K562 (cell line): ENCODE data around the gene TMEM203. TPM values are rescaled to one million over a fixed set of nuclear protein-coding genes. Genes with fewer than 3 reads are reported as not detected.

Experiments
- CBX2 ChIP-seq: fragments of 200-600 bp; sonication (generic); IDR thresholded peaks from one replicate; pipeline ENCODE4 v1.6.1; 2012; ENCODE audit warnings: mild to moderate bottlenecking, low read length, inconsistent platforms; ENCODE audit not compliant: insufficient read depth, poor library complexity, severe bottlenecking
- CREM ChIP-seq: IDR thresholded peaks from 2 replicates; pipeline ENCODE4 v1.6.1; 2014; ENCODE audit warnings: antibody characterized with exemption, low read depth
- FOXA3 ChIP-seq, 2 experiments: fragments of 450-650 bp in 1 of 2; sonication (generic) in 1 of 2; formaldehyde crosslinking; IDR thresholded peaks in 1 of 2; conservative IDR thresholded peaks in 1 of 2; 2 replicates each; pipeline versions ENCODE4 v1.4.0 to v1.8.0; 2020 to 2022; ENCODE audit warnings: mild to moderate bottlenecking in 2 of 2, missing genetic modification reagents in 1 of 2
- HNRNPLL ChIP-seq: fragments of 200-400 bp; formaldehyde crosslinking; IDR thresholded peaks from 2 replicates; pipeline ENCODE4 v1.6.1; 2017; ENCODE audit warnings: low read length, low read depth, mild to moderate bottlenecking; ENCODE audit not compliant: poor library complexity, severe bottlenecking
- KDM1A ChIP-seq, 2 experiments: fragments of 450-650 bp; IDR thresholded peaks; 2 replicates each; pipeline ENCODE4 v1.6.1; 2016; ENCODE audit warnings: mild to moderate bottlenecking in 2 of 2
- MEIS2 ChIP-seq: fragments of 450-650 bp; IDR thresholded peaks from 2 replicates; pipeline ENCODE4 v1.6.1; 2014; ENCODE audit warnings: mild to moderate bottlenecking; ENCODE audit not compliant: partially characterized antibody
- OTX1 ChIP-seq: fragments of 450-650 bp; formaldehyde crosslinking; IDR thresholded peaks from 2 replicates; pipeline ENCODE4 v1.4.0; 2022; ENCODE audit warnings: mild to moderate bottlenecking
- polyA plus RNA-seq, 8 experiments: library from polyadenylated mRNA; depleted of rRNA in 4 of 8; stranded (reverse) in 5 of 8; unstranded in 3 of 8; fragments of >200 nt; fragmentation: Nextera tagmentation in 2 of 8; fragmentation: Illumina TruSeq in 1 of 8; extraction: Ambion mirVana in 2 of 8; extraction: Trizol in 1 of 8; gene quantifications; 2 replicates each; pipeline versions ENCODE4 v1.2.1 to v1.2.3, GENCODE V29; 2011 to 2014; ENCODE audit warnings: inconsistent platforms in 1 of 8, missing spikeins in 1 of 8
- total RNA-seq, 7 experiments: library from RNA; depleted of rRNA in 6 of 7; stranded (reverse); fragments of >200 nt in 6 of 7; fragmentation: Illumina TruSeq in 2 of 7; extraction: Trizol in 2 of 7; gene quantifications; 2 replicates each; pipeline versions ENCODE4 v1.2.1 to v1.2.3, GENCODE V29; 2011 to 2021; ENCODE audit warnings: low replicate concordance in 1 of 7
- TF ChIP-seq, protein P1 (sequence below): sonication (generic); formaldehyde crosslinking; IDR thresholded peaks from 2 replicates; pipeline ENCODE4 v1.8.1; 2023; ENCODE audit warnings: mild to moderate bottlenecking, missing genetic modification reagents
- TF ChIP-seq, protein P2 (sequence below): sonication (generic); formaldehyde crosslinking; IDR thresholded peaks from 2 replicates; pipeline ENCODE4 v1.8.0; 2022; ENCODE audit warnings: mild to moderate bottlenecking, missing genetic modification reagents, borderline replicate concordance
- TF ChIP-seq, protein P3 (sequence below), 2 experiments: fragments of 450-650 bp in 1 of 2; sonication (generic) in 1 of 2; formaldehyde crosslinking in 1 of 2; IDR thresholded peaks; 2 replicates each; pipeline versions ENCODE4 v1.7.1 to v1.9.0; 2016 to 2022; ENCODE audit warnings: inconsistent platforms in 1 of 2, mild to moderate bottlenecking in 1 of 2, missing genetic modification reagents in 1 of 2
- TF ChIP-seq, protein P4 (sequence below): sonication (generic); IDR thresholded peaks from 2 replicates; pipeline ENCODE4 v1.6.1; 2016

Gene TMEM203
- total and polyA plus RNA-seq, 9 of the 15 experiments (the other 6 are each of a cell fraction or from before 2014, with no cell fraction given): 8.8 to 59.5 (median 37.6) TPM

DNA sequence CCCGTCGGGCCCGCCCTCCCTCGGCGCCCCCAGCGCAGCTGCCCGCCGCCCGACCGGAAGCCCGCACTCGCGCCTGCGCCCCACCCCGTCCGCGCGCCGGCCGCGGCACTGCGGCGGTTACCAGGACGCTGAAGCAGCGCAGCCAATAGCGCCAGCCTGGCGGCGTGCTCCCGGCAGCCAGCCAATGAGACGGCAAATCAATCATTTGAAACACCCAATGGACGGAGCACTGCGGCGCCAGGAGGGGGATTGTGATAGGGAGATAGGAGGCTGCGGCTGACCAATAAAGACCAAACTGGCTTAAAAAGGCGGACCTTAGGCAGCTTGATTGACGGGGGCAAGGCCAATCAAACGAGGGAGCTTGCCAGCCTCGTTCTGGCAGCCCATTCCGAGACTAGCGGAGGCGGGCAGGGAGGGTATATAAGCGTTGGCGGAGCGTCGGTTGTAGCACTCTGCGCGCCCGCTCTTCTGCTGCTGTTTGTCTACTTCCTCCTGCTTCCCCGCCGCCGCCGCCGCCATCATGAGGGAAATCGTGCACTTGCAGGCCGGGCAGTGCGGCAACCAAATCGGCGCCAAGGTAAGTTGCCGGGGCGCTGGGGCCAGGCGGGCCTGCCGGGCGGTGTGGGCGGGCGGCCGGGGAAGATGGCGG, 35.5 kb upstream of the TMEM203 start, which contains the start of gene TUBB4B (continued):
- TF ChIP-seq, protein P1, sequence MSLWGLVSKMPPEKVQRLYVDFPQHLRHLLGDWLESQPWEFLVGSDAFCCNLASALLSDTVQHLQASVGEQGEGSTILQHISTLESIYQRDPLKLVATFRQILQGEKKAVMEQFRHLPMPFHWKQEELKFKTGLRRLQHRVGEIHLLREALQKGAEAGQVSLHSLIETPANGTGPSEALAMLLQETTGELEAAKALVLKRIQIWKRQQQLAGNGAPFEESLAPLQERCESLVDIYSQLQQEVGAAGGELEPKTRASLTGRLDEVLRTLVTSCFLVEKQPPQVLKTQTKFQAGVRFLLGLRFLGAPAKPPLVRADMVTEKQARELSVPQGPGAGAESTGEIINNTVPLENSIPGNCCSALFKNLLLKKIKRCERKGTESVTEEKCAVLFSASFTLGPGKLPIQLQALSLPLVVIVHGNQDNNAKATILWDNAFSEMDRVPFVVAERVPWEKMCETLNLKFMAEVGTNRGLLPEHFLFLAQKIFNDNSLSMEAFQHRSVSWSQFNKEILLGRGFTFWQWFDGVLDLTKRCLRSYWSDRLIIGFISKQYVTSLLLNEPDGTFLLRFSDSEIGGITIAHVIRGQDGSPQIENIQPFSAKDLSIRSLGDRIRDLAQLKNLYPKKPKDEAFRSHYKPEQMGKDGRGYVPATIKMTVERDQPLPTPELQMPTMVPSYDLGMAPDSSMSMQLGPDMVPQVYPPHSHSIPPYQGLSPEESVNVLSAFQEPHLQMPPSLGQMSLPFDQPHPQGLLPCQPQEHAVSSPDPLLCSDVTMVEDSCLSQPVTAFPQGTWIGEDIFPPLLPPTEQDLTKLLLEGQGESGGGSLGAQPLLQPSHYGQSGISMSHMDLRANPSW (CRISPR knock-in tag): peak; percentile 37; the same call in 1 of the 2 replicates
- TF ChIP-seq OTX1: peak; percentile 82; the same call in 1 of the 2 replicates
- TF ChIP-seq HNRNPLL: peak; percentile 89
- TF ChIP-seq, protein P2, sequence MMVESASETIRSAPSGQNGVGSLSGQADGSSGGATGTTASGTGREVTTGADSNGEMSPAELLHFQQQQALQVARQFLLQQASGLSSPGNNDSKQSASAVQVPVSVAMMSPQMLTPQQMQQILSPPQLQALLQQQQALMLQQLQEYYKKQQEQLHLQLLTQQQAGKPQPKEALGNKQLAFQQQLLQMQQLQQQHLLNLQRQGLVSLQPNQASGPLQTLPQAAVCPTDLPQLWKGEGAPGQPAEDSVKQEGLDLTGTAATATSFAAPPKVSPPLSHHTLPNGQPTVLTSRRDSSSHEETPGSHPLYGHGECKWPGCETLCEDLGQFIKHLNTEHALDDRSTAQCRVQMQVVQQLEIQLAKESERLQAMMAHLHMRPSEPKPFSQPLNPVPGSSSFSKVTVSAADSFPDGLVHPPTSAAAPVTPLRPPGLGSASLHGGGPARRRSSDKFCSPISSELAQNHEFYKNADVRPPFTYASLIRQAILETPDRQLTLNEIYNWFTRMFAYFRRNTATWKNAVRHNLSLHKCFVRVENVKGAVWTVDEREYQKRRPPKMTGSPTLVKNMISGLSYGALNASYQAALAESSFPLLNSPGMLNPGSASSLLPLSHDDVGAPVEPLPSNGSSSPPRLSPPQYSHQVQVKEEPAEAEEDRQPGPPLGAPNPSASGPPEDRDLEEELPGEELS (CRISPR knock-in tag): peak; percentile 72; the same call in 1 of the 2 replicates
- TF ChIP-seq KDM1A (IDR thresholded peaks at IDR 0.05): no peak
- no peak for TF ChIP-seq CBX2
- peak; percentile 71 for TF ChIP-seq CREM
- TF ChIP-seq MEIS2: peak; percentile 88
- TF ChIP-seq, protein P3, sequence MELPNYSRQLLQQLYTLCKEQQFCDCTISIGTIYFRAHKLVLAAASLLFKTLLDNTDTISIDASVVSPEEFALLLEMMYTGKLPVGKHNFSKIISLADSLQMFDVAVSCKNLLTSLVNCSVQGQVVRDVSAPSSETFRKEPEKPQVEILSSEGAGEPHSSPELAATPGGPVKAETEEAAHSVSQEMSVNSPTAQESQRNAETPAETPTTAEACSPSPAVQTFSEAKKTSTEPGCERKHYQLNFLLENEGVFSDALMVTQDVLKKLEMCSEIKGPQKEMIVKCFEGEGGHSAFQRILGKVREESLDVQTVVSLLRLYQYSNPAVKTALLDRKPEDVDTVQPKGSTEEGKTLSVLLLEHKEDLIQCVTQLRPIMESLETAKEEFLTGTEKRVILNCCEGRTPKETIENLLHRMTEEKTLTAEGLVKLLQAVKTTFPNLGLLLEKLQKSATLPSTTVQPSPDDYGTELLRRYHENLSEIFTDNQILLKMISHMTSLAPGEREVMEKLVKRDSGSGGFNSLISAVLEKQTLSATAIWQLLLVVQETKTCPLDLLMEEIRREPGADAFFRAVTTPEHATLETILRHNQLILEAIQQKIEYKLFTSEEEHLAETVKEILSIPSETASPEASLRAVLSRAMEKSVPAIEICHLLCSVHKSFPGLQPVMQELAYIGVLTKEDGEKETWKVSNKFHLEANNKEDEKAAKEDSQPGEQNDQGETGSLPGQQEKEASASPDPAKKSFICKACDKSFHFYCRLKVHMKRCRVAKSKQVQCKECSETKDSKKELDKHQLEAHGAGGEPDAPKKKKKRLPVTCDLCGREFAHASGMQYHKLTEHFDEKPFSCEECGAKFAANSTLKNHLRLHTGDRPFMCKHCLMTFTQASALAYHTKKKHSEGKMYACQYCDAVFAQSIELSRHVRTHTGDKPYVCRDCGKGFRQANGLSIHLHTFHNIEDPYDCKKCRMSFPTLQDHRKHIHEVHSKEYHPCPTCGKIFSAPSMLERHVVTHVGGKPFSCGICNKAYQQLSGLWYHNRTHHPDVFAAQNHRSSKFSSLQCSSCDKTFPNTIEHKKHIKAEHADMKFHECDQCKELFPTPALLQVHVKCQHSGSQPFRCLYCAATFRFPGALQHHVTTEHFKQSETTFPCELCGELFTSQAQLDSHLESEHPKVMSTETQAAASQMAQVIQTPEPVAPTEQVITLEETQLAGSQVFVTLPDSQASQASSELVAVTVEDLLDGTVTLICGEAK (IDR thresholded peaks at IDR 0.05): peak; percentile 69; the same call in 1 of the 2 replicates
- TF ChIP-seq, protein P3 (CRISPR knock-in tag; IDR thresholded peaks at IDR 0.05): no peak
- peak in 1 of 2 experiments; percentile 34; a peak in 1 of 4 replicates for TF ChIP-seq FOXA3 (CRISPR knock-in tag; conservative IDR thresholded peaks at IDR 0.05 in 1 of 2, IDR thresholded peaks at IDR 0.05 in 1 of 2)
- TF ChIP-seq, protein P4, sequence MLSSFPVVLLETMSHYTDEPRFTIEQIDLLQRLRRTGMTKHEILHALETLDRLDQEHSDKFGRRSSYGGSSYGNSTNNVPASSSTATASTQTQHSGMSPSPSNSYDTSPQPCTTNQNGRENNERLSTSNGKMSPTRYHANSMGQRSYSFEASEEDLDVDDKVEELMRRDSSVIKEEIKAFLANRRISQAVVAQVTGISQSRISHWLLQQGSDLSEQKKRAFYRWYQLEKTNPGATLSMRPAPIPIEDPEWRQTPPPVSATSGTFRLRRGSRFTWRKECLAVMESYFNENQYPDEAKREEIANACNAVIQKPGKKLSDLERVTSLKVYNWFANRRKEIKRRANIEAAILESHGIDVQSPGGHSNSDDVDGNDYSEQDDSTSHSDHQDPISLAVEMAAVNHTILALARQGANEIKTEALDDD: no peak
